Body of pancreas (tissue), 4 donors: ENCODE measurements around the gene STAT2.

Experiments
- CTCF ChIP-seq, 7 experiments: fragments of 450-650 bp in 4 of 7; fragments of 200-600 bp in 3 of 7; sonication (generic) in 3 of 7; IDR thresholded peaks; one replicate each; pipeline ENCODE4 v1.5.1; 2016 to 2019; ENCODE audit warnings: antibody characterized with exemption in 7 of 7
- POLR2A ChIP-seq, 3 donors: fragments of 450-650 bp; IDR thresholded peaks; one replicate each; pipeline ENCODE4 v1.6.1; 2016; ENCODE audit warnings: antibody characterized with exemption in 3 of 3, mild to moderate bottlenecking in 2 of 3

- TF ChIP-seq CTCF (IDR thresholded peaks at IDR 0.05) = no peak
- TF ChIP-seq POLR2A (IDR thresholded peaks at IDR 0.05) = no peak
These were observed 29.5 kb upstream of the STAT2 start for GRCh38 chr12:56389412-56389811.
